ENCODE measurements around the gene SMYD1.

SMYD1 gene

GRCh38 chr2:88055371-88056128 is 12.1 kb upstream of the SMYD1 start, which contains the start of gene KRCC1:
TSS of gene KRCC1 (minus strand) at chr2:88055783. CDS start at chr2:88028563, 27,220 bp downstream.
- DNase-seq (ENCODE audit: low spot score): peak; percentile 94

- no peak for DNase-seq (ENCODE audit: low spot score)
Measured at GRCh38 chr2:88057437-88057844, 10.2 kb upstream of the SMYD1 start.

GRCh38 chr2:88058191-88058590 is 9.4 kb upstream of the SMYD1 start:
- DNase-seq (ENCODE audit: low spot score): no peak

GRCh38 chr2:88059979-88060906 is 7.4 kb upstream of the SMYD1 start:
- DNase-seq (ENCODE audit: low spot score): peak; percentile 46

GRCh38 chr2:88060907-88061275 is 6.7 kb upstream of the SMYD1 start:
- DNase-seq (ENCODE audit: low spot score): no peak

- DNase-seq (ENCODE audit: low spot score): no peak
Measured at GRCh38 chr2:88061295-88061694, 6.3 kb upstream of the SMYD1 start.

GRCh38 chr2:88066543-88066942 is 1.1 kb upstream of the SMYD1 start:
- no peak for DNase-seq (ENCODE audit: low spot score)

- no peak for DNase-seq (ENCODE audit: low spot score)
Measured at GRCh38 chr2:88067189-88067588, 436 bp upstream of the SMYD1 start.

- no peak for DNase-seq (ENCODE audit: low spot score)
Measured at GRCh38 chr2:88068044-88068443, 419 bp downstream of the SMYD1 start.

GRCh38 chr2:88069117-88069516 is 1.5 kb downstream of the SMYD1 start:
- no peak for DNase-seq (ENCODE audit: low spot score)

GRCh38 chr2:88070055-88070454 is 2.4 kb downstream of the SMYD1 start:
- DNase-seq (ENCODE audit: low spot score): no peak

- DNase-seq (ENCODE audit: low spot score): no peak
Measured at GRCh38 chr2:88071365-88071764, 3.7 kb downstream of the SMYD1 start.

GRCh38 chr2:88074150-88074549 is 6.5 kb downstream of the SMYD1 start:
- no peak for DNase-seq (ENCODE audit: low spot score)

- no peak for DNase-seq (ENCODE audit: low spot score)
Measured at GRCh38 chr2:88074854-88075292, 7.2 kb downstream of the SMYD1 start.

GRCh38 chr2:88077080-88077479 is 9.5 kb downstream of the SMYD1 start:
- no peak for DNase-seq (ENCODE audit: low spot score)

- DNase-seq (ENCODE audit: low spot score): no peak
Measured at GRCh38 chr2:88078643-88079172, 11.1 kb downstream of the SMYD1 start.

- DNase-seq (ENCODE audit: low spot score): no peak
Measured at GRCh38 chr2:88080545-88080944, 12.9 kb downstream of the SMYD1 start.

- DNase-seq (ENCODE audit: low spot score): no peak
Measured at GRCh38 chr2:88081924-88082608, 14.4 kb downstream of the SMYD1 start.

GRCh38 chr2:88082781-88083180 is 15.2 kb downstream of the SMYD1 start:
- DNase-seq (ENCODE audit: low spot score): no peak

- DNase-seq (ENCODE audit: low spot score): no peak
Measured at GRCh38 chr2:88085099-88085498, 17.5 kb downstream of the SMYD1 start.

- no peak for DNase-seq (ENCODE audit: low spot score)
Measured at GRCh38 chr2:88085602-88086001, 18.0 kb downstream of the SMYD1 start.

GRCh38 chr2:88086401-88086800 is 18.8 kb downstream of the SMYD1 start:
- DNase-seq (ENCODE audit: low spot score): no peak
